GM12878 (cell line): ENCODE measurements around the gene PCTP.

ENCODE experiments used
- POLR2A ChIP-seq: IDR thresholded peaks from 2 replicates; pipeline ENCODE4 v1.6.1; 2011; ENCODE audit warnings: low read depth, mild to moderate bottlenecking, low read length
- RCOR1 ChIP-seq: conservative IDR thresholded peaks from 2 replicates; pipeline ENCODE4 v1.6.1; 2012; ENCODE audit warnings: low read depth, low read length, improper control_type of control experiment

- TF ChIP-seq POLR2A (no peak), RCOR1 (no peak)
Observed at GRCh38 chr17:55763856-55764255, 13.0 kb downstream of the PCTP start.
